Measurements from ENCODE around the gene FAM229A. TPM values are rescaled to one million over a fixed set of nuclear protein-coding genes. Genes with fewer than 3 reads are reported as not detected.

Gene FAM229A
- total and polyA plus RNA-seq, 9 of the 15 experiments (the other 6 are each of a cell fraction or from before 2014, with no cell fraction given), result 0.04 to 21.6 (median 7.4) TPM

DNA sequence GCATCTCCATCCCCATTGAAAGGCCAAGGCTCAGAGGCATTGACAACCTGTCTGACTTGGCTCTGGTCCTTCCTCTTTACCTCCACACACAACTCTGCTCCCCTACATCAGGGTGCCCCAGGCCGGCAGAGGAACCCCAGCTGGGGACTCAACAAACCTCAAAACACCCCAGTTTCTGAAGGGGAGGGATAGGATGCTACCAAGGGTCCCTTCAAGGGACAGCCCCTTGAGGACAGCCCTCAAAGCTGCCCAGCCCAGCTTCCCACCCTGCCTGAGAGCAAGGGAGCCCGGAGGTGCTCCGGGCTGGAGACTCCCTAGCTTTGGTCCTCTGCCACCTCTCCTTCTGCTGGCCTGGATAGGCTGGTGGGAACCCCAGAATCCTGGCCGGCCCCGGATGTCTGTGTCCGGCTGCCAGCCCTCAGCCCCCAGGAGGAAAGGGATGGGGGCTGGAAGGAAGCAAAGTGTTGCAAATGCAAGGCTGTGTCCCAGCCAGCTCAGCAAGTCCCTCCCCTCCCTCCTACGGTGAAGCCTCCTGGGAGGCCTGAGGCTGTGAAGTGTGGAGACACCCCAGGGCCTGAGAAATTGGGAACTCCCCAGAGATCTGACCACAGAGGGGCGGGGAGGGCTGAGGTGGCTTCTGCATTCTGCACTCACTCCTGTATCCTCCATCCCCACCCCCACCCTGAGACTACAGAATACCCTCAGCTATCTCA, 25.2 kb downstream of the FAM229A start:
- ChIA-PET POLR2A (interaction anchor here (0.8 to 5.9 kb wide), 9 partner anchors 10 to 294 kb away, joined by 3 to 59 read pairs (median 7); partner anchors contain the start of genes BSDC1 and TXLNA), CTCF (ENCODE audit: low intra/inter-chr PET ratio) (no interaction called here)
- peak; percentile 44 to 68 (median 49) for DNase-seq (ENCODE audit: extremely low read depth in 1 of 4, low spot score in 3 of 4)
- H3K36me3 ChIP-seq (ENCODE audit: control insufficient read depth, insufficient read depth, low read length), result peaks cover 29% of the 10 kb centered on the region
- H3K9me1 ChIP-seq (ENCODE audit: control insufficient read depth, insufficient read depth, low read length), result peaks cover 4% of the 10 kb centered on the region
- no peaks in the 10 kb centered on the region for H3K27me3 ChIP-seq (ENCODE audit: control insufficient read depth in 2 of 2, insufficient read depth in 2 of 2, low read length in 2 of 2)
- H3K4me1 ChIP-seq (replicated peaks in 1 of 2; ENCODE audit: control insufficient read depth in 2 of 2, insufficient read depth in 2 of 2, low read length in 2 of 2), result peaks cover 25 to 58% of the 10 kb centered on the region in 2 experiments
- H3K9ac ChIP-seq (ENCODE audit: insufficient read depth in 1 of 2, low read depth in 2 of 2, low read length in 2 of 2), result peak overlapping the region in 1 of 2 experiments; percentile 46; a peak in 2 of 4 replicates
- H3K4me2 ChIP-seq (ENCODE audit: insufficient read depth, low read length), result peak overlapping the region; percentile 53; the same call in 1 of the 2 replicates
- no peaks in the 10 kb centered on the region for H3K9me3 ChIP-seq (replicated peaks; ENCODE audit: control insufficient read depth, insufficient read depth, low read depth, low read length)
- no peak overlapping the region for H3K4me3 ChIP-seq
- 57% methylated on average over 8 of the region's 8 CpGs for WGBS (ENCODE audit: insufficient coverage, low coverage, missing lambda C conversion rate)
- H3K79me2 ChIP-seq (ENCODE audit: control insufficient read depth, insufficient read depth, low read length), result peaks cover 27% of the 10 kb centered on the region
- ATAC-seq, result no peak
- FAIRE-seq, result peak; percentile 67
- intact Hi-C loops (cut with micrococcal nuclease), result loop anchor here (5.0 kb wide), 1 partner anchor 55 kb away; the partner anchor contains the start of gene BSDC1
- TF ChIP-seq GABPB2 (CRISPR knock-in tag; conservative IDR thresholded peaks at IDR 0.05), result no peak
- 0 out of 2 replicates have a peak, but pooled peaks have one; percentile 47 for TF ChIP-seq SPI1 (IDR thresholded peaks at IDR 0.05; ENCODE audit: borderline replicate concordance, low read depth, low read length)
- TF ChIP-seq, protein P1, sequence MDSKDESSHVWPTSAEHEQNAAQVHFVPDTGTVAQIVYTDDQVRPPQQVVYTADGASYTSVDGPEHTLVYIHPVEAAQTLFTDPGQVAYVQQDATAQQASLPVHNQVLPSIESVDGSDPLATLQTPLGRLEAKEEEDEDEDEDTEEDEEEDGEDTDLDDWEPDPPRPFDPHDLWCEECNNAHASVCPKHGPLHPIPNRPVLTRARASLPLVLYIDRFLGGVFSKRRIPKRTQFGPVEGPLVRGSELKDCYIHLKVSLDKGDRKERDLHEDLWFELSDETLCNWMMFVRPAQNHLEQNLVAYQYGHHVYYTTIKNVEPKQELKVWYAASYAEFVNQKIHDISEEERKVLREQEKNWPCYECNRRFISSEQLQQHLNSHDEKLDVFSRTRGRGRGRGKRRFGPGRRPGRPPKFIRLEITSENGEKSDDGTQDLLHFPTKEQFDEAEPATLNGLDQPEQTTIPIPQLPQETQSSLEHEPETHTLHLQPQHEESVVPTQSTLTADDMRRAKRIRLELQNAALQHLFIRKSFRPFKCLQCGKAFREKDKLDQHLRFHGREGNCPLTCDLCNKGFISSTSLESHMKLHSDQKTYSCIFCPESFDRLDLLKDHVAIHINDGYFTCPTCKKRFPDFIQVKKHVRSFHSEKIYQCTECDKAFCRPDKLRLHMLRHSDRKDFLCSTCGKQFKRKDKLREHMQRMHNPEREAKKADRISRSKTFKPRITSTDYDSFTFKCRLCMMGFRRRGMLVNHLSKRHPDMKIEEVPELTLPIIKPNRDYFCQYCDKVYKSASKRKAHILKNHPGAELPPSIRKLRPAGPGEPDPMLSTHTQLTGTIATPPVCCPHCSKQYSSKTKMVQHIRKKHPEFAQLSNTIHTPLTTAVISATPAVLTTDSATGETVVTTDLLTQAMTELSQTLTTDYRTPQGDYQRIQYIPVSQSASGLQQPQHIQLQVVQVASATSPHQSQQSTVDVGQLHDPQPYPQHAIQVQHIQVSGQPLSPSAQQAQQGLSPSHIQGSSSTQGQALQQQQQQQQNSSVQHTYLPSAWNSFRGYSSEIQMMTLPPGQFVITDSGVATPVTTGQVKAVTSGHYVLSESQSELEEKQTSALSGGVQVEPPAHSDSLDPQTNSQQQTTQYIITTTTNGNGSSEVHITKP (IDR thresholded peaks at IDR 0.05; ENCODE audit: partially characterized antibody), result peak; percentile 30
- no peak for TF ChIP-seq ZBTB7A (IDR thresholded peaks at IDR 0.05; ENCODE audit: borderline replicate concordance, control insufficient read depth, low read depth, low read length)
- TF ChIP-seq ZFX (CRISPR knock-in tag; IDR thresholded peaks at IDR 0.05), result 0 out of 2 replicates have a peak, but pooled peaks have one; percentile 8
- TF ChIP-seq RBM17 (IDR thresholded peaks at IDR 0.05; ENCODE audit: borderline replicate concordance, low read depth, low read length), result no peak
- no peak for TF ChIP-seq TFAM (CRISPR knock-in tag; conservative IDR thresholded peaks at IDR 0.05)
- no peak for TF ChIP-seq RBM22 (IDR thresholded peaks at IDR 0.05; ENCODE audit: low read depth, low read length, poor library complexity, severe bottlenecking)
- TF ChIP-seq, protein P2, sequence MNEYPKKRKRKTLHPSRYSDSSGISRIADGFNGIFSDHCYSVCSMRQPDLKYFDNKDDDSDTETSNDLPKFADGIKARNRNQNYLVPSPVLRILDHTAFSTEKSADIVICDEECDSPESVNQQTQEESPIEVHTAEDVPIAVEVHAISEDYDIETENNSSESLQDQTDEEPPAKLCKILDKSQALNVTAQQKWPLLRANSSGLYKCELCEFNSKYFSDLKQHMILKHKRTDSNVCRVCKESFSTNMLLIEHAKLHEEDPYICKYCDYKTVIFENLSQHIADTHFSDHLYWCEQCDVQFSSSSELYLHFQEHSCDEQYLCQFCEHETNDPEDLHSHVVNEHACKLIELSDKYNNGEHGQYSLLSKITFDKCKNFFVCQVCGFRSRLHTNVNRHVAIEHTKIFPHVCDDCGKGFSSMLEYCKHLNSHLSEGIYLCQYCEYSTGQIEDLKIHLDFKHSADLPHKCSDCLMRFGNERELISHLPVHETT (CRISPR knock-in tag; conservative IDR thresholded peaks at IDR 0.05 in 1 of 2, IDR thresholded peaks at IDR 0.05 in 1 of 2), result no peak
- peak; percentile 52 for TF ChIP-seq SP1 (CRISPR knock-in tag; IDR thresholded peaks at IDR 0.05)
- TF ChIP-seq HDAC6 (IDR thresholded peaks at IDR 0.05; ENCODE audit: low read depth, low read length), result no peak
- no peak for TF ChIP-seq ZNF764 (CRISPR knock-in tag; IDR thresholded peaks at IDR 0.05; ENCODE audit: low read depth)
- 0 out of 2 replicates have a peak, but pooled peaks cover 12% of the 10 kb centered on the region for H4K20me1 ChIP-seq (replicated peaks; ENCODE audit: control insufficient read depth, insufficient read depth, low read length)
- 0 out of 2 replicates have a peak overlapping the region, but pooled peaks have one; percentile 59 for H2AFZ ChIP-seq (ENCODE audit: low read depth, low read length)
- no TSS peak for BruUV-seq (replicated peaks)
- in situ Hi-C loops (cut with MboI), result no loop called here
- H3K27ac ChIP-seq (ENCODE audit: extremely low read depth, low read depth, low read length), result no peak overlapping the region

Measured in K562 (cell line).